ENCODE results near the gene WDR19.

Gene WDR19

GRCh38 chr4:39303871-39304270 is 121.5 kb downstream of the WDR19 start:
- DNase-seq (ENCODE audit: low spot score): no peak

GRCh38 chr4:39304651-39305050 is 122.3 kb downstream of the WDR19 start:
- no peak for DNase-seq (ENCODE audit: low spot score)

GRCh38 chr4:39305912-39306677 is 123.8 kb downstream of the WDR19 start:
- DNase-seq (ENCODE audit: low spot score): no peak

- DNase-seq (ENCODE audit: low spot score): no peak
Measured at GRCh38 chr4:39308611-39309010, 126.3 kb downstream of the WDR19 start.

- DNase-seq (ENCODE audit: low spot score): no peak
Measured at GRCh38 chr4:39312816-39313215, 130.5 kb downstream of the WDR19 start.

GRCh38 chr4:39319676-39320075 is 137.3 kb downstream of the WDR19 start:
- no peak for DNase-seq (ENCODE audit: low spot score)

GRCh38 chr4:39320381-39321115 is 138.2 kb downstream of the WDR19 start:
- DNase-seq (ENCODE audit: low spot score): no peak

- DNase-seq (ENCODE audit: low spot score): no peak
Measured at GRCh38 chr4:39323821-39324220, 141.5 kb downstream of the WDR19 start.

- no peak for DNase-seq (ENCODE audit: low spot score)
Measured at GRCh38 chr4:39324446-39324845, 142.1 kb downstream of the WDR19 start.

- no peak for DNase-seq (ENCODE audit: low spot score)
Measured at GRCh38 chr4:39324897-39325613, 142.7 kb downstream of the WDR19 start.

GRCh38 chr4:39326468-39326977 is 144.2 kb downstream of the WDR19 start:
- no peak for DNase-seq (ENCODE audit: low spot score)

GRCh38 chr4:39330353-39330752 is 148.0 kb downstream of the WDR19 start:
- no peak for DNase-seq (ENCODE audit: low spot score)

- no peak for DNase-seq (ENCODE audit: low spot score)
Measured at GRCh38 chr4:39331191-39331590, 148.9 kb downstream of the WDR19 start.
